Measurements from ENCODE around the gene TRAF3.

Gene TRAF3

DNA sequence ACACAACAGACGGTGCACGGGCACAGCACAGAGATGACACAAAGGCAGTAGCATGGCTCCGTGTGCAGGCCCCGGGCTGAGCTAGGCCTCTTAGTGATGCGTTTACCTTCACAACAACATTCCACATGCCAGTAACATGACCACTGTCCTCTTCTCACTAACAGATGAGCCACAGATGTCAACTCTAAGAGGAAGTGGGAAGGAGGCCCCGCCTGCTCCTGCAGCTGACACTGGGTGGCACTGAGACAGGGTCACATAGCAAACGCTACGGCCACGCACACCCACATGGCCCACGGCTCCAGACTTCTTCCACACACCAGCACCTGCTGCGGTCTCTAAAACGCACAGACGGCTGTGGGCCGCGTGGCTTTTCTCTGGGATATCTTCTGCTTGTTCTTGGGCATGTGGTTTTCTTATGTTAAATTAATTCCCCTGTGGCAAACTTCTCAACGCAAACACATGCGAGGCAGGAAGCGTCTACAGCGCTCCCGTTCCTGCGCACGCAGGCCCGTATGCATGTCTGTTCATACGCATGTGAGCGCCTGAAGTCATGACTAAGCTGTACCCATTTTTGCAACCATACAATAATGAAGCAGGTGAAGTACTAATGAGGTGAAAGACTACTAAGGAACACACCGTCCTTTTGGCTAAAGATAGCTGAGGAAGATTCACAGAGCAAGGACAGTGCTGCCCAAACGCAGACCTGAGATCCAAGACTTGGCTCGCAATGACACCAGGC lies 172.0 kb downstream of the TRAF3 start:
- no peak overlapping the region for H3K4me3 ChIP-seq (ENCODE audit: low read depth, low read length)

DNA sequence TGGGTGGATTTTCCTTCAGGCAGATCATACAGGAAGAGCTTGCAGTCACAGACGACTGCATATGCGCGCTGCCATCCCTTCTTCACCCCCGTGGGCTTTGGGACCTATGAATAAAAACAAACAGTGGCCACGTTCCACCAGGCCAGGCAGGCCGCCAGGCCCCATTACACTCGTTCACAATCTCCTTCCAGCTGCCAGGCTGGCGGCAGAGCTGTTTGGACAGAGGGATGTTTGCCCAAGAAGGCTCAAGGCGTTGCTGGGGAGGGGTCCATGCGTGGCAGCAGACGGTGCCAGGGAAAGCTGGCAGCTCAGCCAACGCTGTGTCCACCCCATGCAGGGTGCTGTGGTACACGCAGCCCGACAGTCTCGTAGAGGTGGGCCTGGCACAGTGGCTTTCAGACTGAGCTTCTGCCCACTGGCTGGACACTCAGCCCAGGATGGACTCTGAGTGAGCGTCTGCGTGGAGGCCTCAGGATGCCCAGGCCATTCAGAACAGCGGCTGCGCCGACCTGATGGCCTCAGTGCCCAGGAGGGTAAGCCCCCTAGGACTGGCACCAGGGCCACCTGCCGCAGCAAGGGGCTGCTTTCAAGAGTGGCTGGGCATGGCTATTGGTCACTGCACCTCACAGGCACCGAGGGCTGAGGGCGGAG lies 172.7 kb downstream of the TRAF3 start:
- H3K4me3 ChIP-seq (ENCODE audit: low read depth, low read length) = no peak overlapping the region

DNA sequence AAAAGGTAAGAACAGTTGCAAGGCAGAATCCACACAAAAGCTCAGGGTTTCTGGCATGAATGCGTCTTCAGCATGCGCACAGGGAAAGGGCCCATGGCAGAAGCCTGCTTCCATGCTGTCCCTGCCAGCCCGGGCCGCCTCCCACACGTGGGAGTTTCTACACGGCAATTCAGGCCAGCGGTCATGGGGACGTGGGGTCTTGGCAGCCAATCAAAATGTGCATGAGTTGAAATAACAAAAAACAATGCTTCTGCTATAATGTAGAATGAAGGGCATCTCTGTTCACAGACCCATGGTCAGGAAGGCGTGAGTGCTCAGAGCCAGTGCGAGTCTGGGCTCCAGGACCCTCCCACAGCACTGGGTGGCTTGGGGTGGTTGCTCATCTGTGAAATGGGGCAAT lies 173.8 kb downstream of the TRAF3 start:
- no peak overlapping the region for H3K4me3 ChIP-seq (ENCODE audit: low read depth, low read length)

DNA sequence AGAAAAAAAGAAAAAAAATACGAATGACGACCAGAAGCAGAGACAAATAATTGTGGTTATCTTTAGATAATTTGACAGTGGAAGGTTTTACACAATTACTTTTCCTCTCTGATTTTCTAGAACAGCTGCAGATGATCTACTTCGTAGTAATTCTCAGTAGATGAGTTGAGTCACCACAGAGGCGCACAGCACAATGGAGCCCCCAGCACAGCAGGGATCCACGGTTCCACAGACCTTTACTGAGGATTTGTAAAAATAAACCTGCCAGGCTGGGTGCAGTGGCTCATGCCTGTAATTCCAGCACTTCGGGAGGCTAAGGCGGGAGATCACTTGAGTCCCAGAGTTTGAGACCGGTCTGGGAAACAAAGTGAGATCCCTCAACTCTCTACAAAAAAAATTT lies 174.6 kb downstream of the TRAF3 start:
- H3K4me3 ChIP-seq (ENCODE audit: low read depth, low read length) = no peak overlapping the region

DNA sequence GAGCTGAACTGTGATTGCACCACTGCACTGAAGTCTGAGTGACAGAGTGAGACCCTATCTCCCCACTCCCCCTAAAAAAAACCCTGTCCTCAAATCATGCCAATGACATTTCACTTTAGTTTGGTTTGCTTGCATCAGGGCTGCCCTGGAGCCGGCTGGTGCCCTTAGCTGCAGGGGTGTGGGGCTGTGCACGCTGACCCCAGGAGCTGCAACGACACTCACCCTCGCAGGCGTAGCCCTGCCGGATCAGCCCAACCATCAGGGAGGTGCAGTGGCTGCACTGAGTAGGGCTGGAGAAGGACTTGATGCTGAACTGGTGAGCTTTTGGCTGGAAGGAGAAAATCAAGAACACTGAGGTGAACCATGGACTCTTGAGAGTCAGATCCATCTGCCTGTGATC lies 175.0 kb downstream of the TRAF3 start:
- no peak overlapping the region for H3K4me3 ChIP-seq (ENCODE audit: low read depth, low read length)

DNA sequence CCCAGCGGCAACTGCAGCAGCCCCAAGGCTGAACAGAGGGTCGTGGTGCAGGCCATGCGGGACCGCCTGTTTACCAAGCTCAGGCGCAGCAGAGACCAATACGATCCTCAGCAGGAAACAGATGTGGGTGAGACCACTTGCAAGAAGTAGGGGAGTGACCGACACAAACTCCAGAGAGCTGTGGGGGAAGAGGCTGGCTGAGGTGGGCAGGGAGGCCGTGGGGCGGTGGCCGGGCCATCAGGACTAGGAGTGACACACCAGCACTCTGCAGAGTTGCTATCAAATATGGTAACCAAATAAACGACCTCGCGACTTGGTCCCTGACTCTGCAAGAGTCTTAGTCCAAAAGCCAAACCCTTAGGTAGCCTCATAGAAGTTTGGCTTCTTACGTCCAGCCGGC lies 175.9 kb downstream of the TRAF3 start:
- H3K4me3 ChIP-seq (ENCODE audit: low read depth, low read length) = no peak overlapping the region

DNA sequence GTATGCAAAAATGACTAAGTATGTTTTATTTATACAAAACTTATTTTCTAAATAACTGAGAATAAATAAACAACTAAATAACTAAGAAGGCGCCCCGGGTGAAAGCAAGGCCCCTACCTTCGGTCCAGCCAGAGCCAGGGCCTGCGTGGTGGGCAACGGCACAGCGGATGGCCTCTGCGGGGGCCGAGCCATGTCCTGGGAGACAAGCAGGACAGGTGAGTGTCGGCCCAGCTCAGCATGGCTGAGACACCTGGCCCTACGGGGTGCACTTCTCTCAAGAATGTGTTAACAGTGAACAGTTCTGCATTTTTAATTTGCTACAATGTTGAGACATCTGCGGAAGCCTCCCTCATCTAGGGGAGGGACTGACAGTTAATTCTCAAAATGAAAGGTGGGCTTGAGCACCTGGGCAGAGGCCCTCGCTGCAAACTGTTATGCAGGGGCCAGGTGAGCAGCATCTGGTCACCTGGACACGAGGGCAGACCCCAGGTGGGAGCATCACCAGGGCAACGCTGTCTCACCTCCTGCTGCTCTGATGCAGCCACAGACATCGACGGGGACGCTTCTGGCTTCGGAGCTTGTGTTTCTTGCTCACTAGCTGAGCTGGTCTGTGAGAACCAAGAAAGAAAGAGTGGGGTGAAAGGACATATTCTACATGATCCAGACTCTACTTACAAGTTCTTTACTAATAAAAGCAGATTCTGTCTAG lies 177.0 kb downstream of the TRAF3 start:
- H3K4me3 ChIP-seq (ENCODE audit: low read depth, low read length) = no peak overlapping the region

DNA sequence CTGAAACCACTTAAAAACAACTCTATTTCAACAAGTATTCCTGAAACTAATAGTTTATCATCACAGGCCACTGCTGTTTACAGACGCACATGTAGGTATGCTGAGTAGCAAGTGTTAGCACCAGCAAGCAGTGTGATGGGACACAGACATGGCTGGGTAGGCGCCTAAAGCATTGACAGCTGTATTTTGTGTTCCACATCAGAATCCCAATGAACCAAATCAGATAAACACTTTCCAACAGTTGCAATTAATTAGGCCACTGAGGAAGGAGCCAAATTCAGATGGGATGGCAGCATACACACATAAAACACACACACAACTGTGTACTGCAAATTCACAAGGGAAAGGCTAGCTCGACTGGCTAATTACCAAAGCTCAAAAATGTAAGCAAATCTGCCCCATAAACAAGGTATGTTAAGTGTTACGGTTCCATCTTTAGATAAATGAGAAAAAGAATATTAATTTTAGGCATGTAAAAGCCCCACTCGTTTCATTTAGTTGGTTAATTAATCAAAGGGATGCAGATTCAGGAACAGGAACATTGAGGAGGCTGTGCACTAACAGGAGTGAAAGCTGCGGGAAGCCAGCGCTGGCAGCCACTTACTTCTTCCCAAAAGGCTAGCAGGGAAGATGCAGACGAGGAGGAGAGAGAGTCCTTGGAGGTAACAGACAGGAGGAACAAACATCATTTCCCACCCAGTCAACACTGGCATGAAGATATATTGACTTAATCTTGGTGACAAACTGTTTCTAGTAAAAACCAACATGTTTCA lies 178.6 kb downstream of the TRAF3 start:
- no peak overlapping the region for H3K4me3 ChIP-seq (ENCODE audit: low read depth, low read length)

DNA sequence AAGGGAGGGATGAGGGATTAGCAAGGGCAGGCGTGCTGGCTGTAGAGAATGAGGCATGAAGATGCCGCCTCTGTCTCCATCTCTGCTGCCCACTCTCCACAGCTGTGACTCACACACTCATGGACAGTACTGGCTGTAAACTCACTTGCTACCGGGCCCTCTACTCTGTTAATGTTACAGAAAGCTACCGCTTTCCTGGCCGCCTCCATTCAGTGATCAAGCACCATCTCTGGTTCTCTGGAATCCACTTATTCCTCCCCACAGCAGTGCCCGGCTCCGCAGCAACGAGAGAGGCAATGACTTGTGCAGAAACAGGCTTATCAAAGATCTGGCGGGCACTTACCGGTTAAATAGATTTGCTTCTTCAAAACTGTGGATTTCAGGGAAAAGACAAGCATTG lies 180.0 kb downstream of the TRAF3 start:
- H3K4me3 ChIP-seq (ENCODE audit: low read depth, low read length) = no peak overlapping the region

DNA sequence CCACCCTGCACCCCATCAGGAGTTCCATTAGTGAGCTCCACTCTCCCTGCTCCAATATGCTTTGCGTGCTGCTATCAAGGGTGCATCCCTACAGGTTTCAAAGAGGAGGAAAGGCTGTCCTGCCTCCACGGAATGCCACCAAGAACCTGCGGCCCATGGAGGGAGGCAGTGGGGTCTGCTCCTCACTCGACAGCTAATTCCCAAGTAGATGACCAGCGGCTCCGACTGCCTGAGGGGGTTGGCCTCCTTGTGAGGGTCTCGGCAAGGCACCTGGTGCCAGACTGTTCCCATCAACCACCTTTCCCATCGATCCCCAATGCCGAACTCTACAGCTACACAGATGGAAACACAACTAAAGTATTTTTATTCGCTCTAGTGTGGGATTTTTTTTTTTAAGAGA lies 181.2 kb downstream of the TRAF3 start:
- H3K4me3 ChIP-seq (ENCODE audit: low read depth, low read length) = no peak overlapping the region

All from iPS-11a (cell line).